IgD-negative memory B cell (primary cell): ENCODE results near the gene DGLUCY. TPM values are rescaled to one million over a fixed set of nuclear protein-coding genes. Genes with fewer than 3 reads are reported as not detected.
A peak's percentile ranks its signal among the peaks of the same experiment; 100 is the strongest.
"Not testable (repeated sequence)": the region's sequence is repeated elsewhere in the genome, so short reads cannot be mapped to it uniquely, and the experiment has no call there.

Source experiments
- H3K27ac Mint-ChIP-seq, 3 donors: one replicate each; pipeline ENCODE4 v1.8.0; 2020 to 2022; ENCODE audit warnings: mild to moderate bottlenecking in 3 of 3, mixed read lengths in 3 of 3, moderate library complexity in 1 of 3
- H3K27me3 Mint-ChIP-seq: one replicate; pipeline ENCODE4 v1.8.0; 2021; ENCODE audit warnings: mixed read lengths
- H3K36me3 Mint-ChIP-seq: one replicate; pipeline ENCODE4 v1.8.0; 2020; ENCODE audit warnings: mild to moderate bottlenecking, mixed read lengths
- H3K4me1 Mint-ChIP-seq, 3 donors: one replicate each; pipeline ENCODE4 v1.8.0; 2020 to 2022; ENCODE audit warnings: mixed read lengths in 3 of 3, mild to moderate bottlenecking in 1 of 3
- H3K4me3 Mint-ChIP-seq, 4 donors: one replicate each; pipeline ENCODE4 v1.8.0; 2020 to 2022; ENCODE audit warnings: mild to moderate bottlenecking in 4 of 4, mixed read lengths in 4 of 4, moderate library complexity in 3 of 4
- H3K9me3 Mint-ChIP-seq, 3 donors: one replicate each; pipeline ENCODE4 v1.8.0; 2020 to 2021; ENCODE audit warnings: mixed read lengths in 3 of 3, mild to moderate bottlenecking in 1 of 3
- polyA plus RNA-seq: library from polyadenylated mRNA; unstranded; fragments of 300-500 nt; fragmentation: Illumina TruSeq; gene quantifications from one replicate; pipeline ENCODE4 v1.2.3, GENCODE V29; 2021

DGLUCY gene
- polyA plus RNA-seq, 1 donor from 2014 or later, result 68.0 TPM

GRCh38 chr14:91182753-91183152, 68.9 kb downstream of the DGLUCY start:
- not testable (repeated sequence) for H3K27me3 Mint-ChIP-seq, H3K27ac Mint-ChIP-seq, H3K4me1 Mint-ChIP-seq, H3K4me3 Mint-ChIP-seq, H3K36me3 Mint-ChIP-seq, H3K9me3 Mint-ChIP-seq

GRCh38 chr14:91184559-91184958, 70.7 kb downstream of the DGLUCY start:
- H3K4me1 Mint-ChIP-seq, result no peaks in the 10 kb centered on the region
- H3K27me3 Mint-ChIP-seq, result no peaks in the 10 kb centered on the region
- peaks cover 7% of the 10 kb centered on the region for H3K36me3 Mint-ChIP-seq
- no peak overlapping the region for H3K27ac Mint-ChIP-seq
- no peaks in the 10 kb centered on the region for H3K9me3 Mint-ChIP-seq
- no peak overlapping the region for H3K4me3 Mint-ChIP-seq

- Mint-ChIP-seq H3K4me1 (no peaks in the 10 kb centered on the region), H3K27ac (no peak overlapping the region), H3K4me3 (no peak overlapping the region), H3K9me3 (no peaks in the 10 kb centered on the region), H3K27me3 (no peaks in the 10 kb centered on the region), H3K36me3 (peaks cover 5% of the 10 kb centered on the region)
These were observed 71.8 kb downstream of the DGLUCY start for GRCh38 chr14:91185721-91186120.

GRCh38 chr14:91186515-91187066, 72.7 kb downstream of the DGLUCY start:
- no peak overlapping the region for H3K4me3 Mint-ChIP-seq
- no peaks in the 10 kb centered on the region for H3K4me1 Mint-ChIP-seq
- no peaks in the 10 kb centered on the region for H3K9me3 Mint-ChIP-seq
- H3K36me3 Mint-ChIP-seq, result peaks cover 2% of the 10 kb centered on the region
- no peaks in the 10 kb centered on the region for H3K27me3 Mint-ChIP-seq
- no peak overlapping the region for H3K27ac Mint-ChIP-seq

- Mint-ChIP-seq H3K36me3 (peaks cover 4% of the 10 kb centered on the region), H3K27ac (no peak overlapping the region), H3K4me1 (no peaks in the 10 kb centered on the region), H3K4me3 (no peak overlapping the region), H3K27me3 (no peaks in the 10 kb centered on the region), H3K9me3 (no peaks in the 10 kb centered on the region)
These were observed 73.4 kb downstream of the DGLUCY start for GRCh38 chr14:91187271-91187670.

- Mint-ChIP-seq H3K4me1 (peaks cover 0 to 2% (median 0%) of the 10 kb centered on the region in 3 donors), H3K9me3 (no peaks in the 10 kb centered on the region), H3K36me3 (peaks cover 7% of the 10 kb centered on the region), H3K27ac (peak overlapping the region in 1 of 3 donors; percentile 44), H3K27me3 (no peaks in the 10 kb centered on the region), H3K4me3 (no peak overlapping the region)
These were observed 77.0 kb downstream of the DGLUCY start for GRCh38 chr14:91190853-91191252.

- Mint-ChIP-seq H3K36me3 (peaks cover 12% of the 10 kb centered on the region), H3K9me3 (no peaks in the 10 kb centered on the region), H3K27ac (no peak overlapping the region), H3K4me1 (peaks cover 0 to 2% (median 0%) of the 10 kb centered on the region in 3 donors), H3K27me3 (no peaks in the 10 kb centered on the region), H3K4me3 (no peak overlapping the region)
These were observed 79.2 kb downstream of the DGLUCY start for GRCh38 chr14:91193069-91193468.

GRCh38 chr14:91195881-91196280, 82.0 kb downstream of the DGLUCY start:
- peaks cover 18% of the 10 kb centered on the region for H3K36me3 Mint-ChIP-seq
- no peak overlapping the region for H3K27ac Mint-ChIP-seq
- H3K4me1 Mint-ChIP-seq, result peaks cover 0 to 2% (median 0%) of the 10 kb centered on the region in 3 donors
- H3K27me3 Mint-ChIP-seq, result no peaks in the 10 kb centered on the region
- H3K4me3 Mint-ChIP-seq, result no peak overlapping the region
- peaks cover 0 to 2% (median 0%) of the 10 kb centered on the region in 3 donors for H3K9me3 Mint-ChIP-seq

GRCh38 chr14:91197631-91198030, 83.8 kb downstream of the DGLUCY start:
- Mint-ChIP-seq H3K4me3 (no peak overlapping the region), H3K36me3 (peaks cover 17% of the 10 kb centered on the region), H3K9me3 (peaks cover 0 to 2% (median 0%) of the 10 kb centered on the region in 3 donors), H3K4me1 (peaks cover 0 to 2% (median 0%) of the 10 kb centered on the region in 3 donors), H3K27ac (peak overlapping the region in 1 of 3 donors; percentile 49), H3K27me3 (no peaks in the 10 kb centered on the region)

GRCh38 chr14:91200802-91201201, 86.9 kb downstream of the DGLUCY start:
- not testable (repeated sequence) for H3K27me3 Mint-ChIP-seq, H3K4me1 Mint-ChIP-seq, H3K4me3 Mint-ChIP-seq, H3K9me3 Mint-ChIP-seq, H3K27ac Mint-ChIP-seq
- H3K36me3 Mint-ChIP-seq, result peaks cover 19% of the 10 kb centered on the region

- Mint-ChIP-seq H3K4me1 (peaks cover 0 to 4% (median 0%) of the 10 kb centered on the region in 3 donors), H3K4me3 (no peak overlapping the region), H3K27me3 (no peaks in the 10 kb centered on the region), H3K9me3 (peaks cover 0 to 2% (median 0%) of the 10 kb centered on the region in 3 donors), H3K36me3 (peaks cover 19% of the 10 kb centered on the region), H3K27ac (no peak overlapping the region)
These were observed 88.5 kb downstream of the DGLUCY start for GRCh38 chr14:91202234-91202974.

GRCh38 chr14:91204657-91205056, 90.8 kb downstream of the DGLUCY start:
- Mint-ChIP-seq H3K9me3 (no peaks in the 10 kb centered on the region), H3K4me1 (peaks cover 0 to 4% (median 0%) of the 10 kb centered on the region in 3 donors), H3K36me3 (peaks cover 14% of the 10 kb centered on the region), H3K27ac (no peak overlapping the region), H3K4me3 (no peak overlapping the region), H3K27me3 (no peaks in the 10 kb centered on the region)

- Mint-ChIP-seq H3K27ac (peak overlapping the region in 1 of 3 donors; percentile 71), H3K4me3 (no peak overlapping the region), H3K4me1 (peaks cover 0 to 4% (median 0%) of the 10 kb centered on the region in 3 donors), H3K36me3 (peaks cover 15% of the 10 kb centered on the region), H3K9me3 (no peaks in the 10 kb centered on the region), H3K27me3 (no peaks in the 10 kb centered on the region)
These were observed 91.6 kb downstream of the DGLUCY start for GRCh38 chr14:91205459-91205858.

GRCh38 chr14:91207008-91207407, 93.1 kb downstream of the DGLUCY start:
- Mint-ChIP-seq H3K4me3 (no peak overlapping the region), H3K36me3 (peaks cover 13% of the 10 kb centered on the region), H3K27me3 (no peaks in the 10 kb centered on the region), H3K4me1 (peaks cover 0 to 4% (median 0%) of the 10 kb centered on the region in 3 donors), H3K9me3 (no peaks in the 10 kb centered on the region), H3K27ac (no peak overlapping the region)

- H3K27me3 Mint-ChIP-seq, result no peaks in the 10 kb centered on the region
- no peaks in the 10 kb centered on the region for H3K9me3 Mint-ChIP-seq
- H3K36me3 Mint-ChIP-seq, result peaks cover 8% of the 10 kb centered on the region
- H3K4me1 Mint-ChIP-seq, result peaks cover 0 to 3% (median 0%) of the 10 kb centered on the region in 3 donors
- H3K27ac Mint-ChIP-seq, result no peak overlapping the region
- no peak overlapping the region for H3K4me3 Mint-ChIP-seq
These were observed 97.1 kb downstream of the DGLUCY start for GRCh38 chr14:91211017-91211416.

- peak overlapping the region in 2 of 3 donors; percentile 19 to 46 for H3K27ac Mint-ChIP-seq
- peaks cover 0 to 2% (median 0%) of the 10 kb centered on the region in 3 donors for H3K4me1 Mint-ChIP-seq
- H3K4me3 Mint-ChIP-seq, result no peak overlapping the region
- H3K9me3 Mint-ChIP-seq, result no peaks in the 10 kb centered on the region
- no peaks in the 10 kb centered on the region for H3K27me3 Mint-ChIP-seq
- peaks cover 6% of the 10 kb centered on the region for H3K36me3 Mint-ChIP-seq
These were observed 100.4 kb downstream of the DGLUCY start for GRCh38 chr14:91214306-91214705.
